ENCODE results near the gene MRFAP1. TPM values are rescaled to one million over a fixed set of nuclear protein-coding genes. Genes with fewer than 3 reads are reported as not detected.

MRFAP1 gene
- total RNA-seq, 1 donor from 2014 or later = 178 TPM

- Histone ChIP-seq H3F3A (ENCODE audit: low read depth) (peaks cover 4% of the 10 kb centered on the region), H3K4me3 (peak overlapping the region; percentile 83), H3K9ac (peak overlapping the region; percentile 50), H3K36me3 (peaks cover 4% of the 10 kb centered on the region), H3K4me1 (peaks cover 21% of the 10 kb centered on the region), H3K4me2 (peak overlapping the region; percentile 94), H4K20me1 (ENCODE audit: low read depth) (peaks cover 29% of the 10 kb centered on the region), H3K27me3 (no peaks in the 10 kb centered on the region), H3K79me2 (ENCODE audit: low read depth) (peaks cover 38% of the 10 kb centered on the region), H2AFZ (replicated peaks) (peak overlapping the region; percentile 44), H3K27ac (no peak overlapping the region), H3K9me3 (ENCODE audit: low read depth) (no peaks in the 10 kb centered on the region)
- H3K27ac Mint-ChIP-seq = peak overlapping the region; percentile 99
- peaks cover 3% of the 10 kb centered on the region for H3K9me3 Mint-ChIP-seq
- peaks cover 9% of the 10 kb centered on the region for H3K27me3 Mint-ChIP-seq (ENCODE audit: insufficient read depth, low read depth)
- peak overlapping the region; percentile 90 for H3K4me3 Mint-ChIP-seq
- DNase-seq (ENCODE audit: low spot score) = peak; percentile 98
- H3K36me3 Mint-ChIP-seq = peaks cover 32% of the 10 kb centered on the region
- no peak for TF ChIP-seq EZH2phosphoT487 (IDR thresholded peaks at IDR 0.05)
- TF ChIP-seq, protein P1, sequence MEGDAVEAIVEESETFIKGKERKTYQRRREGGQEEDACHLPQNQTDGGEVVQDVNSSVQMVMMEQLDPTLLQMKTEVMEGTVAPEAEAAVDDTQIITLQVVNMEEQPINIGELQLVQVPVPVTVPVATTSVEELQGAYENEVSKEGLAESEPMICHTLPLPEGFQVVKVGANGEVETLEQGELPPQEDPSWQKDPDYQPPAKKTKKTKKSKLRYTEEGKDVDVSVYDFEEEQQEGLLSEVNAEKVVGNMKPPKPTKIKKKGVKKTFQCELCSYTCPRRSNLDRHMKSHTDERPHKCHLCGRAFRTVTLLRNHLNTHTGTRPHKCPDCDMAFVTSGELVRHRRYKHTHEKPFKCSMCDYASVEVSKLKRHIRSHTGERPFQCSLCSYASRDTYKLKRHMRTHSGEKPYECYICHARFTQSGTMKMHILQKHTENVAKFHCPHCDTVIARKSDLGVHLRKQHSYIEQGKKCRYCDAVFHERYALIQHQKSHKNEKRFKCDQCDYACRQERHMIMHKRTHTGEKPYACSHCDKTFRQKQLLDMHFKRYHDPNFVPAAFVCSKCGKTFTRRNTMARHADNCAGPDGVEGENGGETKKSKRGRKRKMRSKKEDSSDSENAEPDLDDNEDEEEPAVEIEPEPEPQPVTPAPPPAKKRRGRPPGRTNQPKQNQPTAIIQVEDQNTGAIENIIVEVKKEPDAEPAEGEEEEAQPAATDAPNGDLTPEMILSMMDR (IDR thresholded peaks at IDR 0.05) = no peak
- TF ChIP-seq EZH2 (IDR thresholded peaks at IDR 0.05) = no peak
- H3K4me1 Mint-ChIP-seq = peaks cover 34% of the 10 kb centered on the region
Observed at GRCh38 chr4:6673660-6674499, 33.4 kb downstream of the MRFAP1 start.

DNA sequence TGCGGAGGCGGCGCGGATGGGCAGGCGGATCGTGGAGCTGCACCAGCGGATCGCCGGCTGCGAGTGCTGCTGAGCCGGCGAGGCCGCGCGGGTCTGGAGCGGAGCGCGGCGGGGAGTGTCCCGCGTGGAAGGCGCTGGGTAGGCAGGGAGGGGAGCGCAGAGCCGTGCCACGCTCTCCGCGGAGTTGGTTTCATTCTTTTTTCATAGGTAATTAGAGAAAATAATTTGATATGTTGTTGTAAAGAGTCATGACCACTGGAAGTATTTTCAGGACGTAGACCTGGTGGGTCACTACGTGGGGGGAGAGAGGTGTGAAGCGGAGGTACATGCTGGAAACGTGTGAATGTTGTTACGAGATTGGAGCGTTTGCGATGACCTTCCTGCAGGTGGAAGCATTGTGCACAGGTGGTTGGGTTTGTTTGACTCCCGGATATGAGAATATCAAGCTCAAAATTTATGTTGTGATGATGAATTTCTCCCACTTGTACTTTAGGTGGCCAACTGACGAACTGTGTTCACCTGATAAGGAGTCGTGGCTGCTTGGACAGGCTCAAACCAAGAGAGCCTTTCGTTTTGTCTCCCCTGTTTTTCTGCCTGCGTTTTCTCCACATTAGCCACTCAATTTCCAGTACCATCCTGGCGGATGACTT, 34.1 kb downstream of the MRFAP1 start:
- Mint-ChIP-seq H3K27me3 (ENCODE audit: insufficient read depth, low read depth) (peaks cover 9% of the 10 kb centered on the region), H3K4me3 (peak overlapping the region; percentile 90), H3K9me3 (peaks cover 3% of the 10 kb centered on the region), H3K27ac (no peak overlapping the region), H3K36me3 (peaks cover 32% of the 10 kb centered on the region), H3K4me1 (peaks cover 34% of the 10 kb centered on the region)
- H3K9ac ChIP-seq = peak overlapping the region; percentile 50
- peaks cover 4% of the 10 kb centered on the region for H3K36me3 ChIP-seq
- no peak overlapping the region for H3K27ac ChIP-seq
- peak overlapping the region; percentile 44 for H2AFZ ChIP-seq (replicated peaks)
- H3K9me3 ChIP-seq (ENCODE audit: low read depth) = no peaks in the 10 kb centered on the region
- peak; percentile 24 for TF ChIP-seq EZH2 (IDR thresholded peaks at IDR 0.05)
- TF ChIP-seq, protein P1 (IDR thresholded peaks at IDR 0.05) = peak; percentile 51
- TF ChIP-seq EZH2phosphoT487 (IDR thresholded peaks at IDR 0.05) = no peak
- H3F3A ChIP-seq (ENCODE audit: low read depth) = peaks cover 4% of the 10 kb centered on the region
- peak overlapping the region; percentile 94 for H3K4me2 ChIP-seq
- peaks cover 38% of the 10 kb centered on the region for H3K79me2 ChIP-seq (ENCODE audit: low read depth)
- peaks cover 21% of the 10 kb centered on the region for H3K4me1 ChIP-seq
- no peaks in the 10 kb centered on the region for H3K27me3 ChIP-seq
- peaks cover 29% of the 10 kb centered on the region for H4K20me1 ChIP-seq (ENCODE audit: low read depth)
- H3K4me3 ChIP-seq = peak overlapping the region; percentile 83
- DNase-seq (ENCODE audit: low spot score) = peak; percentile 40

GRCh38 chr4:6676722-6677558, 36.5 kb downstream of the MRFAP1 start:
- H3K4me1 ChIP-seq = peaks cover 21% of the 10 kb centered on the region
- no peak overlapping the region for H3K4me3 ChIP-seq
- peaks cover 4% of the 10 kb centered on the region for H3F3A ChIP-seq (ENCODE audit: low read depth)
- no peaks in the 10 kb centered on the region for H3K27me3 ChIP-seq
- Mint-ChIP-seq H3K4me1 (peaks cover 34% of the 10 kb centered on the region), H3K4me3 (peak overlapping the region; percentile 19), H3K27ac (peak overlapping the region; percentile 1), H3K9me3 (peaks cover 3% of the 10 kb centered on the region), H3K36me3 (peaks cover 28% of the 10 kb centered on the region), H3K27me3 (ENCODE audit: insufficient read depth, low read depth) (peaks cover 9% of the 10 kb centered on the region)
- H3K27ac ChIP-seq = no peak overlapping the region
- H3K36me3 ChIP-seq = peaks cover 4% of the 10 kb centered on the region
- no peaks in the 10 kb centered on the region for H3K9me3 ChIP-seq (ENCODE audit: low read depth)
- H3K79me2 ChIP-seq (ENCODE audit: low read depth) = peaks cover 38% of the 10 kb centered on the region
- no peak for DNase-seq (ENCODE audit: low spot score)
- peaks cover 29% of the 10 kb centered on the region for H4K20me1 ChIP-seq (ENCODE audit: low read depth)
- H3K9ac ChIP-seq = peak overlapping the region; percentile 28
- TF ChIP-seq EZH2phosphoT487 (IDR thresholded peaks at IDR 0.05) (no peak), EZH2 (IDR thresholded peaks at IDR 0.05) (no peak)
- TF ChIP-seq, protein P1 (IDR thresholded peaks at IDR 0.05) = no peak
- peak overlapping the region; percentile 94 for H3K4me2 ChIP-seq
- no peak overlapping the region for H2AFZ ChIP-seq (replicated peaks)

Measured in neural progenitor cell (in vitro differentiated cells).